Transverse colon (tissue), 3 donors: Measurements from ENCODE around the gene KCNS1.

Experiments
- CTCF ChIP-seq, 5 experiments: fragments of 200-600 bp in 3 of 5; fragments of 450-650 bp in 2 of 5; sonication (generic) in 3 of 5; IDR thresholded peaks; 1 replicate in 2 of 5; 2 replicates in 3 of 5; pipeline ENCODE4 v1.5.1; 2016 to 2017; ENCODE audit warnings: antibody characterized with exemption in 5 of 5, inconsistent platforms in 3 of 5, mild to moderate bottlenecking in 2 of 5, moderate library complexity in 1 of 5
- POLR2A ChIP-seq: fragments of 450-650 bp; IDR thresholded peaks from one replicate; pipeline ENCODE4 v1.6.1; 2016; ENCODE audit warnings: antibody characterized with exemption, mild to moderate bottlenecking, moderate library complexity

DNA sequence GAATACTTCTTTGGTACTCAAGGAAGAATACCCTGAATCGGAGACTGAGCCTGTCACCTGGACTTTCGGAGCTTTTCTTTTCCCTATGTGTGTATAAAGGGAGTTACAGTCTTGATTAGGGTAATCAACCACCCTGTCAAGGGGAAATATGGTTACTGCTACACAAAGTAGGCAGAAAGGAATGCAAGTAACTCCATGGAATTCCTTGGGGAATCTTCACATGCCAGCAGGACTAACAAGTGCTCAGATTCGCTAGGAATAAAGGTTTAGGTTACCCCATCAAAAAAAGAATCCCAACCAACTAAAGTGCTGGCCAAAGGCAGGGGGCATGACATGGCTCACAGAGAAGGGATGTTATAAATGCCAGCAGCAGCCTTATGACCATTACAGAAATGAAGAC, 10.4 kb downstream of the KCNS1 start:
- no peak for TF ChIP-seq POLR2A
- no peak for TF ChIP-seq CTCF (IDR thresholded peaks at IDR 0.05)
